AG20443 (cell line): Measurements from ENCODE around the gene CEND1.

ENCODE experiments used
- DNase-seq: peaks from one replicate; pipeline ENCODE4 v3.0.0; 2012; ENCODE audit warnings: low spot score, mixed read lengths

The CEND1 gene

DNA sequence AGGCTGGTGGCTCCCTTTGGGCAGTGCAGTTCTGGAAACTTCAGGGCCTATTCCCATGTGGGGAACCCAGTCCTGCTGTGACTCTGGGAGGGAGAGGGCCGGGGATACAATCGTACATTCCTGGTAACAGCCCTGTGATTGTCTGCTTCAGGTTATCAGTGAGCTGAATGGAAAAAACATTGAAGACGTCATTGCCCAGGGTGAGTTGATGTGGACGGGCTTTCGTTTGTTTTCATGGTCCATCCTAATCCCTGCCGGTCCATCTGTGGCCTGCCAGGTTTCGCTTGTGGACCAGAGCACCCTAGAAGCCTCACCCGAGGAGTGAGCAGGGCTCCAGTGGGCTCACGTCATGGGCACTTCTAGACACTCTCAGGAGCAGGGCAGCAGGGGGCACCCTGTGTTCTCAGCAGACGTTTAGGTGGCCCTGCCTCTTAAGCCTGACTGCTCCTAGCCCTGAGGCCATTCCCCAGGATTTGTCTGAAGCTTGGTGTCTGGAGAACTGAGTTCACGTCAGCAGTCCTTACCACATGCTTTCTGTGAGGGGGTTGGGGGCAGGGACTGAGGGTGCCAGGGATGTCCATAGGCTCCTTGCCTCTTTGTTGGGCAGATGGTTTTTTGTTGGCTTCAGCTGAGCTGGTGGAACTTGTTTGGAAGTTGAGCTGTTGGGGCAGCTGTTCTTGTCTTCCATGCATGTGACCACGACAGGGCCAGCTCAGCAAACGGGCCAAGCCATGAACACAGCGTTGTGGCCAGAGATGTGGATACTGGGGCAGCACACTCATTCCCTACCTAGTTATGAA, 21.8 kb upstream of the CEND1 start:
- no peak for DNase-seq

DNA sequence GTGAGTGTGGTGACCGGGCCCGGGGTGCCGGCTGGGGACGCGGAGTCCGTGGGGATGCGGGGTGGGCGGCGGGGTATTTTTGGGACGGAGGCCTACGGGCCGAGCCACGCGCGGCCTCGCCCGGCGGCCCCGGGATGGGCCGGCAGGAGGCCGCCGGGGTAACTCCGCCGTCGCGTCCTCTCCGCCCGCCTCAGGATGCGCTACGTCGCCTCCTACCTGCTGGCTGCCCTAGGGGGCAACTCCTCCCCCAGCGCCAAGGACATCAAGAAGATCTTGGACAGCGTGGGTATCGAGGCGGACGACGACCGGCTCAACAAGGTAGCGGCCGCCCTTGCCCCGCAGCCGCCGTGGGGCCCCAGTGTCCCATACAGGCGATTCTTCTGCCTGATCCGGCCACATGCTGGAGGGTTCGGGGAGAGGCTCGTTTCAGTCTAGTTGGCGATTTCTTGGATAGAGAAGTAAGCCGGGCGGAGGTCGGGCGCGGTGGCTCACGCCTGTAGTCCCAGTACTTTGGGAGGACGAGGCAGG, 20.2 kb upstream of the CEND1 start:
- DNase-seq: no peak

DNA sequence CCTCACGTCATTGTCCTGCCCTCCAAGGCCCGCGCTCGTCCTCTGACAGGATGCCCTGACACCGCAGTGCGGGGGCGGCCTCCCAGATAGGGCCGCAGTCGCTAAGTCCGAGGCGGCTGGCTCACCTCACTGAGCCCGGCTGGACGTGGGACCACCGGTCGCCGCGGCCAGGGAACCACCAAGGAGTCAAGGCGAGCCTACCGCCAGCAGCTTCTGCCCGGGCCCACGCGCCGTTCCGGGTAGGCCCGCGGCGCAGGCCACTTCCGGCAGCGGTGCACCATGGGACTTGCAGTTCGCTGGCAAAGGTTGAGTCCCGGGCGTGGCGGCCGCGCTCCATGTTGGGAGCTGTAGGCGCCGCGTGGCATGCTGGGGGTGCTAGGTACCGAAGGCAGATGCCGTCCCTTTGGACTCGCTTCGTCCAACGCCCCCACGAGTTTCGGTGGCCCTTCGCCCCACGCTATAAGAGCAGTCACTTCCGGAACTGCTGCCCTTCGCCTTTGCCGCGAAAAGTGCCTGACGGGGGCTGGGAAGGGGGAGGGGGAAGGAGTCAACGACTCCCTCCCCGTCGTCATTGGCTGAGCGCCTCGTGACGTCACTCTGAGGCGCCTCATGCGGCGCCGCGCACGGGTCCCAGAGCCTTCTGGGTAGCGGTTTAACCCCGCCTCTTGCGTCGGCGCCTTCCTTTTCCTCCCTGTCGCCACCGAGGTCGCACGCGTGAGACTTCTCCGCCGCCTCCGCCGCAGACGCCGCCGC, 19.6 kb upstream of the CEND1 start, which contains the start of gene RPLP2:
Gene RPLP2 (plus strand): TSS at position 681 of the 753 bp plus-strand sequence. CDS start 268 bp downstream, outside the sequence.
- DNase-seq: peak; percentile 95

DNA sequence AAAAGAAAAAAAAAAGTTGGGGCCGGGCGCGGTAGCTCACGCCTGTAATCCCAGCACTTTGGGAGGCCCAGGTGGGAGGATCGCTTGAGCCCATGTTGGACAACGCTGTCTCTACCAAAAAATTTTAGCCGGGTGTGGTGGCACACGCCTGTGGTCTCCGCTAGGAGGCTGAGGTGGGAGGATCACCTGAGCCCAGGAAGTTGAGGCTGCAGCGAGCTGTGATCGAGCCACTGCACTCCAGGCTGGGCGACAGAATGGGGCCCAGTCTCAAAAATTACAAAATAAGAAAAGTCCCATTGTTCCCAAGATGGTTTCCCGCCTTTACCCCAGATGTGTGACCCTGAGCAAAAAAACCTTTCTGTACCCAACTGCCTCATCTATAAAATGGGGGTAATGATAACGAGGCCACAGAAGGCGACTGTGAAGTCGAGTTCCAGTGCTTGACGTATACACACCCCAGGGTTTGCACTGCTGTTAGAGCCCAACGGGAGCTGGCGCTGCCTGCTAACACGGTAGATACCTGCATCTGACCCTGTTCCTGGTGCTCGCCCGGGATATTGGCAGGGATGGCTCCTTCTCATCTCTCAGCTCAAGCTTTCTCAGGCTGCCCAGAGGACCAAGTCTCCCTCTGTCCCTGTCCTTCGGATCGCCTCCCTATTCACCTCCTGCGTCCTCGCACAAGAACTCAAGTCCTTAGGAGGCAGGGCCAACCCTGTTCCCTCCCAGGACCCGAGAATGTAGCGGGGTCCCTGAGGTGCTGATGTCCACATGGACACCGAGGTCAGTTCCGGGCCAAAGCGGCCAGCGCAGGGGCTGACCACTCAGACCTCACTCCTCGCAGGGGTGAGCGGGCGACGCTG, 18.8 kb upstream of the CEND1 start:
- DNase-seq: peak; percentile 88

DNA sequence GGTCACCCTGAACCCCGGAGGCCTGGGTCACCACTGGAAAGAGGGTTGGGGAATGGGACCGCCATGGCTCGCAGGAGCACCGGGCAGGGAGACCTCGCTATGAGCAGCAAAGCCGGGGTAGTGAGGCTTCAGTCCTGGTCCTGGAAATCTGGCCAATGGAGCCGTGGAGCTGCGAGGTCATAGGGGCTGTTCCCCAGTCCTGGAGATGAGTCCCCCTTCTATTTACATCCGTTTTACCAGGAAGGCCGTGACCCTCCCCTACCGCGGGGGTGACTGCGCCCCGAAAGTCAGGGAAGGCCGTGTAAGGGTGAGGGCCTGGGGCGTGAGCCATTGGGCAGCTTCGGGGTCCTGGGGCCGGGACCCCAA, 14.7 kb upstream of the CEND1 start:
- no peak for DNase-seq

DNA sequence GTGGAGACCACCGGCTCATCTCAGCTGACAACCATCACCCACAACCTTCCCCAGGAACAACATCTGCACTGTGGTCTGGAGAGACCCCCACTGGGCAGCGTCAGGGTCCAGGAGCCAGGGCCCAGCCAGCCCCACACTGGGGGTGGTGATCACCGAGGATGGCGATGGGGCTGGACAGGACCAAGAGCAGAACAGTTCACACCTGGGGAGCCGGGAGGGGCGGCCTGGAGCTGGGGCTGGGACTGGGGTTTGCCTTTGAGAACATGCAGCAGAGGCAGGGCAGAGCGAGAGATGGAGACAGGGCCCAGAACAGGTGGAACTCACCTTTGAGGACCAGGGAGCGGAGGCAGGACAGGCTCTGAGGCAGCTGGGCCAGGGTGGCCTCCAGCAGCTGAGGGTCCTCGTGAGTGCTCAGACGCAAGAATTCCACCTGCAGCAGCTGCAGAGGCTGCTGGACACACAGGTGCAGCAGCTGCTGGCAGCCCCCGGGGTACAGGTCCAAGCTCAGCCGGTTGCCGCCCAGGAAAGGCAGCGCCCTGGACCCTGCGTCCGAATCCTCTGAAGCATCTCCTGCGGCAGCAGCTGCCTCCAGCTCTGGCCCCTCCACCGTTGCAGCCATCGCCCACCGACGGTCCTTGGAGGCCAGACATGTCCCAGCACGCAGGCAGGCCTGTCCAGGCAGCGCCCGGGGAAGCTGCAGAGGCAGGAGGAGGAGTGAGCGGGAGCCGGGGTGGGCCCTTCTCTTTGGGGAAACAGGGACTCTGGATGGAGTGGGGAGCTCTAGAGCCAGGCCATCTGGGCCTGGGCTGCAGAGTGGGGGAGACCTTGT, 14.1 kb upstream of the CEND1 start:
- peak; percentile 34 for DNase-seq

DNA sequence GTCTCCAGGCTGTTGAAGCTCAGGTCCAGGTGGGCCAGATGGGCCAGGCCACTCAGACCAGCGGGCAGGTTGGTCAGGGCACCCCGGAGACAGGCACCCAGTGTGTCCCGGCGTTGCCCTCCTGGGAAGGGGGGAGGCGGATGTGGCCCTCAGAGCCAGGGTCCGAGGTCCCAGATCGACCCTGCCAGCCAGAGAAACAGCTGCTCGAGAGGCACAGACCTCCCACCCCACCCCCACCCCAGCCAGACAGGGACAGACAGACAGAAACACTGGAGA, 13.5 kb upstream of the CEND1 start:
- DNase-seq: no peak

DNA sequence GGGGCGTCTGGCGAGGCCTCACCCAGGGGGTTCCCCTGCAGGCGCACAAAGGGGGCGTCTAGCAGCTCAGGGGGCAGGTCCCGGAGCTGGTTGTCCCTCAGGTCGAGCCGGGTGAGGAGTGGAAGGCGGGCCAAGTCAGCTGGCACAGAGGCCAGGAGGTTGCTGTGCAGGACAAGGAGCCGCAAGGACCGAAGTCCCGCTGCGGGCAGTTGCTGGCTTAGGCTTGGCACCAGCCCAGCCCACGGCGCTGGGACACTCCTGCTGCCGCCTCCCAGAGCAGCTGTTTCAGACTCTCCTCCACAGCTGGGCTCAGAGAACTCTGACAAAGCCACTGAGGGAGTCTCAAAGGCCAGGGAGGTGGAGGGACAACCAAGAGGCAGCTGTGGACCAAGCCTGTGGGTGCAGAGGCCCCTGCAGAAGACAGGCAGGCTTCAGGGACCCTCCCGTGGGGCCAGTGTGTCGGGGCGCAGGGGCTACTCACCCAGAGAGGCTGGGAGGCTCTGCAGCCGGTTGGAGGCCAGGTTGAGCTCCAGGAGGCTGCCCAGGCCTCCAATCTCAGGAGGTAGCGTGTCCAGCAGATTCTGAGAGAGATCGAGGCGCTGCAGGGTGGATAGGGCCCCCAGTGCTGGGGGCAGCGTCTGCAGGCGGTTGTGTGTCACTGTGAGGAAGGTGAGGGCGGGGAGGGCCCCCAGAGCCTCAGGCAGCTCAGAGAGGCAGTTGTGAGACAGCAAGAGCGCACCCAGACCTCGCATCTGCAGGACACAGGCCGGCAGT, 13.0 kb upstream of the CEND1 start:
- no peak for DNase-seq

DNA sequence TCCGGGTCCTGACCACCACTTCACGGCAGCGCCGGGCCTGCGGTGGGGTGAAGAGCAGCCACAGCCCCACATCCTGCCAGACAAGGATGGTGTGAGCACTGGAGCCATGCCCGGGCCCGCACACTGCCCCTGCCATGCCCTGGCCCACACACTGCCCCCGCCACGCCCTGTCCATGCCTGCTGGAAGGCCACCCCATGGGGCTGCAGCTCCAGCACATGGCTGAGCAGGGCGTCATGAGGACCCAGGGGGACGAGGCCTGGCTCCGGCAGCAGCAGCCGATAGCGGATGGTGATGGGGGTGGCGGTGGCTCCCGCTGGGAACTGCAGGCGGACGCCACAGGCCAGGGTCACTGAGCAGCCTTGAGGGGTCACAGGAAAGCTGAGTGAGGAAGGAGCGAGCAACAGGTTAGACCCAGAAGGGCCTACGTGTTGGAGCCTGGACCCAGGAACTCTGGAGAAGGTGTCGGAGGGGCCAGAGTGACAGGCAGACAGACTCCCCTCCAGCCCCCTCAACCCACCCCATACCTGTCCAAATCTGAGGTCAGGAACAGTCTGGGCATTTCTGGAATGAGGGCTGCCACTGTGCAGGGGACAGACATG, 12.2 kb upstream of the CEND1 start:
- DNase-seq: no peak

DNA sequence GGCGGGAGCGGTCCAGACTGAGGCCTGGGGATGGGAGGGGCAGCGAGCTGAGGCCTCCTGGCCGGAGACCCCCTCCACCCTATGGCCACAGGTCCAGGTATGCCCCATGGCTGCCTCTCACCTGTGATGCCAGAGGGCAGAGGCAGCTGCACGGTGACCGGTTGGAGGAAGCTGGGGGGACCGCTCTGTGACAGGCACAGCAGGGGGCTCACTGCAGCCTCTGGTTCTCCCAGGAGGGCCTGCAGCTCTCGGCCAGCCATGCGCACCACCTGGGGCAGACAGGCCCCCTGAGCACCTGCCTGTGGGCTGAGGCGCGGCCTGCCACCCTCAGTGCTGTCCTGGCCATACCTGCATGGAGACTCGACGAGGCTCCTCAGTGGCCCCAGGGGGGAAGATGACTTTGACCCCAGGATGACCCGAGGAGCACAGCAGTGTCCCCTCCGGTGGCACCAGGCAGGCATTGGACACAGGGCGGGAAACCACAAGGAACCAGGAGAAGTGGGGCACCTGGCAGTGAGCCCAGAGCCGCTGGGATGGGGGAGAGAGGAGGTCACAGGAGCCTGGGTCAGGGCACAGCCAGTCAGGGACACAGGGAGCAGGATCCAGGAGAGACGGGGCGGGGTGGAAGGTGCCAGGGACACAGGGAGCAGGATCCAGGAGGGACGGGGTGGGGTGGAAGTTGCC, 11.3 kb upstream of the CEND1 start:
- DNase-seq: no peak

DNA sequence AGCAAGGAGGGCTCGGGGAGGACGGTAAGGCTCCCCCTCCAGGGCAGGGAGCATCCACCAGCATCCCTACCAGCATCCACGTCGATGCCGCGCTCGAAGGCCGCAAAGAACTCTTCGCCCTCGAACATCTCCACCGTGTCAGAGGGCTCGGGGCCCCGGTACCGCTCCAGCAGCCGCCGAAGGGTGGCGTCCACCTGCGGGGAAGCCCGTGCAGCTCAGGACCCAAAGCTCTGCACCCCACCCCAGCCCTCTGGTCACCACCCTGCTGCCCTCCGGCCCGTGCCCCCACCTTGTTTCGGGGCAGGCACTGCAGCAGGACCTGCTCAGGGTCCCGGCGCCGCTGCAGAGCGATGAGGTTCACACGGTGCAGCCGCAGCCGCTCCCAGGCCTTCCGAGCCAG, 10.6 kb upstream of the CEND1 start:
- no peak for DNase-seq

DNA sequence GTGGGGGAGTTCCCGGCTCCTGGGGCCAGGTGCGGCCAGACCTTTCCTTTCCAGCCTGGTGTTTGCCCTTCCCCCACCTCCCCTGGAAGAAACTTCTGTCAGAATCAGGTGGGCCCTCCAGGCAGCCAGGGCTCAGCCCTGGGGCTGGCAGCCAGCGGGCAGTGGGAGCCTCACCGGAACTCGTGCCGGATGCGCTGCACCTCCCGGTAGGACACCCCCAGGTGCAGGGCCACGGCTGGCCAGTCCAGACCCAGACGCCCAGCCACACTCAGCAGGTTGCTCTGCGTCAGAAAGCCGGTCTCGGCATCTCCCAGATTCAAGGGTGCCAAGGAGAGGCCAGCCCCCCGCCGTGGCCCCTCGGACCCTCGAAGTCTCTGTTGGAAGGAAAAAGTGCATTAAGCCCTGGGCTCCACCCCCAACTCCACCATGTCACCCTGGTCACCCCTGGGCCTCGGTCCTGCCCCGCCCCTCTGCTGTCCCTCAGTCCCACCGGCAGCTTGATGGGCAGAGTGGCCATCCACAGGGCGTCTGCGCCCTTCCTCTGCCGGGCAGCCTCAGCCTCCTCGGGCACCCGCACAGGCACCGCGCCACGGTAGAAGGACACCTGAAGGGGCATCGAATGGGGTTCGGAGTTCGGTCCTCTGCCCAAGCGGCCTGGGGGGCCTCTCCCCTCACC, 9.9 kb upstream of the CEND1 start:
- DNase-seq: no peak

DNA sequence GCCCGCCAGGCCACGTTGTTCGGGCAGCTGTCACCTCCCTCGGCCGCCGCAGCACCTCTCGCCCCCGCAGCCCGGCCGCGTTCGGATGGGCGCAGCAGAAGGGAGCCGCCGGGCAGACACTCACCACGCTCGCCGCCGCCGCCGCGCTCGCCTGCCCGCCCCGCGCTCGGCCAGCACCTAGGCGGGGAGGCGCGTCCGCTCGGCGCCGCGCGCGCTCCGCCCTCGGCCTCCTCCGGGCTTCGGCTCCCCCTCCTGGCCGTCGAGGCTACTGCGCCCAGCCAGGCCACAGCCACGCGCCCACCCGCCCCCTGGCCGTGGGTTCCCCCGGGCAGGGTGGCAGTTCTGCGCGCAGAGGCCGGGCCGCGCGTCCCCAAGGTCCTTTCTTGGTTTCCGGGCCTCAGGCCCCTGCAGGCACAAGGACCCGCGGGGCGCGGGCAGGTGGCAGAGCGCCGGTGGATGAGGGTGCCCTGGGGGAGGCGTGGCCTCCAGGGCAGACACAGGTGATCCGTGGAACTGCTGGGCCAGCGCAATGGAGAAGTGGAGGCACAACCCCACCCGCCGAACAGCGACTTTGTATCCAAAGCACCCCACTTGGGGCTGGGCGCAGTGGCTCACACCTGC, 8.3 kb upstream of the CEND1 start, which contains the start of gene SLC25A22:
Gene SLC25A22 (minus strand): TSS at position 189 of the 621 bp plus-strand sequence. CDS start 3,275 bp downstream, outside the sequence.
- DNase-seq: peak; percentile 94

DNA sequence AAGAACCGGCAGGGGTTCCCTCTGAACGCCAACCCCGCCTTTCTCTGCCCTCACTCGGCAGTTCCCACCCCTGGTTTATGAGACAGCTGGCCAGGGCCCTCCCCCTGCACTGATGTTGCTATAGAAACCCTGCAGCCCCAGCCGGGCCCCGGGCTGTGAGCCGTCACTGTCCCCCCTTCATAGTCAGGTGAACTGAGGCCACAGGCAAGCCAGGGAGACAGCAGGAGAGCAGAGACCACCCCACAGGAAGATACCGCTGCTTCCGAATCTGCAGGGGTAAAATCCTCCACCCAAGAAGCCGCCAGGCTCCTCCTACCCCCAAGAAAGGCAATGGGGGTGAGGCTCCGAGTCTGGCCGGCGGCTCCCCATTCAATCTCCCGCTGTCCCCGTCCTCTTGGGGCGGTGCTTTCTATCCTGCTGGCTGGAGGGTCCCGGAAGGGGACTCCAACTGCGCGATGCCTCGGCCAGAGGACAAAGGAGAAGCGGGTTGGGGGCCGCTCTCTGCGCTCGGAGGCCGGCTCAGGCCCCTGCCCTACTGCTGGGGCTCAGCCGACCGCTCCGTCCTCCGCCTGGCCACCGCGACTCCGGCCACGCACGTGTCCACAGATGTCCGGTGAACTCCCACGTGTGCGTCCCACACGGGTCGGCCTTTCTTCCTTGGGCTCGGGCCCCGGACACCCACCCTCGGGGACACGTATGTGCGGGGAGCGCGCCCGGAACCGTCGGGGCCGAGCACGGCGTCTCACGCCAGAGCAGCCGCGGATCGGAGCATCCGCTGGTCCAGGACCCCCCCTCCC, 7.6 kb upstream of the CEND1 start:
- peak; percentile 85 for DNase-seq

DNA sequence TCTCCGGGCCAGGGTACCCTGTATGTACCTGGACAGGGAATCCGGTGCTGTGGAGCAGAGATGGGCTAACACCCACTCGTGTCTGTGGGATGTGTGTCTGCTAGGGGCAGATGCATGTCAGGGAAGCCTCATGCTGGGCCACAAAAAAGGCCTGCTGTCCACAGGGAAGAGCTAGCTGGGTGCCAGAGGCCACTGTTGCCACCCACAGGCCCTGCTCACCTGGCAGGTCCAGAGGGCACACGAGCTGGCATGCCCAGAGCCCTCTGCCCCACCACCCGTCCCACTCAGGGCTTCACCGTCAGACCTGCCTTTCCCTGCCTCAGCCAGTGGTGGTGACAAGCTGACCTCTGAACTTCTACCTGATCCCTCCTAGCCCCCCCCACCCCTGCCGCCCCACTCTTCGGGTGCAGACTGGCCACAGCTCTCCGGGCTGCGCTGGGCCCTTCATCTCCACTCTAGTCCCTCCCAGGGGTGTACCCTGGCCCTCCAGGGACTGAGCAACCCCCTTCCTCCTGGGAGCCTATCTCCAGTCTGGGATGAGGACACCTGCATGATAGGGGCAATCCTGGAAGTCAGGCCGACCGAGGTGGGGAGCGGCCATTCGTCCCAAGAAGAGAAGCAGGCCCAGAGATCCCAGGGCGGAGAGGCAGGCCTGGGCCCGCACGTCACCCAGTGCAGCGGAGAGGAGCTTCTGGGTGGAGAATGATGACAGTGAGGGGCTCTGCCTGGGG, 6.8 kb upstream of the CEND1 start:
- DNase-seq: no peak

DNA sequence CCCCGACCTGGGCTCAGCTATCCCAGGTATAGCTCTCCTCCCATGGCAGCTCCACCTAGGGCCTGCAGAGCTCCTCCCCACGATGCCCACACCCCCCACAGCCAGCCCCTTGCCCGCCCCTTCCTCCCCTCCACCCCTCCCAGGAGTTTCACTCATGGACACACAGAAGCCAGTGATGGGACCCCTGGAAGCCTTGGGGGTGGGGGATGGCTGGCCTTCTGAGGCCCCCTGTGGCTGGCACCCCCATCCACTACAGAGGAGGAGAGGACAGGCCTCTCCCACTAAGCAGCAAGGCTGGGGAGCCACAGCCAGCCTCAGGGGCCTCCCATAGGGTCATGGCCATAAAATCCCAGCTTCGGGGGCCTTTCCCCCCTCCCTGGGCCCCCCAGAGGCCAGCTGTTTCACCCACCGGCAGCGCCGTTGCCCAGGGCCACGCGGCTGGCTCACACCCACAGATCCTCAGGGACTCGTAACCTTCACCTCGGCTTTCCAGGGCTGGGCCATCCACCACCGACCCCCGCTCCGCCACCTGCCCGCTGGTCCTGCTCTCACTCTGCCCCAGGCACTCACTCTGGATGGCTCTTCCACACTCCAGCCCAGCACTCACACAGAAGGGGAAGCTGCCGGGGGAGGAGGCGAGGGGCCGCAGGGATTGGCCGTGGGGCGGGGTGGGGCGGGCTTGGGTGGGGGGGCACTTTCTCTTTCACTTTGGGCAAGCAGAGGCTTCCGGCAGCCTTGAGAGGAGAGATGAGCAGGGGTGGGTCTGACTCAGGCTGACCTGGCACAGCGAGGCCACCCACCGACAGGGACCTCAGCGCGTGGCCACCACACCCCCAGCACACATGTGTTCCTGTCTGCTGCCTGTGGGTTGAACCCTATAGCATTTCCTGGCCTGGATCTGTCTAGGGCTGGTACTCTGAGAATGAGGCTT, 6.0 kb upstream of the CEND1 start:
- DNase-seq: peak; percentile 92
